GM12878 (cell line): ENCODE measurements around the gene MAPKAPK2. TPM values are rescaled to one million over a fixed set of nuclear protein-coding genes. Genes with fewer than 3 reads are reported as not detected.
A peak's percentile ranks its signal among the peaks of the same experiment; 100 is the strongest.

ENCODE experiments used
- ATAC-seq: fragments of 200-7000 bp; cut with Tn5 transposase; 3 replicates; pipeline ENCODE4 v1.9.1; 2020; ENCODE audit warnings: mild to moderate bottlenecking, moderate library complexity
- BruUV-seq: library from RNA; stranded (reverse); fragments of 400-500 nt; replicated peaks from 2 replicates; lab custom pipeline; 2021; lab: Mats Ljungman, UMichigan
- CTCF ChIA-PET: fragments of 300-600 bp; sonication (Branson Sonifier 250); formaldehyde crosslinking; extraction: SDS; loops from one replicate; lab custom pipeline; 2021; ENCODE audit warnings: inconsistent platforms; lab: Yijun Ruan, JAX
- POLR2A ChIA-PET: fragments of 350-600 bp; formaldehyde crosslinking; extraction: SDS; loops from one replicate; lab custom pipeline; 2021; ENCODE audit warnings: inconsistent platforms; lab: Charles Lee
- RAD21 ChIA-PET: fragments of 300-600 bp; sonication (Branson Sonifier 250); formaldehyde crosslinking; loops from one replicate; lab custom pipeline; 2023; ENCODE audit warnings: antibody characterized with exemption; ENCODE audit not compliant: unreplicated experiment; lab: Charles Lee
- SMC1A ChIA-PET: fragments of 300-600 bp; sonication (Branson Sonifier 250); formaldehyde crosslinking; loops from one replicate; lab custom pipeline; 2023; ENCODE audit not compliant: unreplicated experiment, uncharacterized antibody; lab: Charles Lee
- DNase-seq: peaks from one replicate; pipeline ENCODE4 v3.0.0-alpha.2; 2011; ENCODE audit warnings: low read depth, low spot score
- FAIRE-seq: peaks from 3 replicates; lab custom pipeline; 2011; peaks lifted over from hg19 to GRCh38; lab: Jason Lieb, UNC
- H2AFZ ChIP-seq: 2 replicates; pipeline ENCODE4 v1.6.0; 2011; ENCODE audit warnings: low read depth, low read length, control low read depth; ENCODE audit not compliant: control insufficient read depth
- H3K27ac ChIP-seq: 2 replicates; pipeline ENCODE4 v1.5.1; 2011; ENCODE audit warnings: control low read depth; ENCODE audit not compliant: control insufficient read depth, insufficient read depth
- H3K27me3 ChIP-seq, 2 experiments: replicated peaks in 1 of 2; 2 replicates each; pipeline versions ENCODE4 v1.6.0 to v1.6.1; 2011; ENCODE audit warnings: low read length in 1 of 2; ENCODE audit not compliant: control insufficient read depth in 2 of 2, insufficient read depth in 2 of 2
- H3K36me3 ChIP-seq, 2 experiments: 2 replicates each; pipeline ENCODE4 v1.5.1; 2011; ENCODE audit warnings: low read length in 1 of 2; ENCODE audit not compliant: control insufficient read depth in 2 of 2, insufficient read depth in 2 of 2
- H3K4me1 ChIP-seq: 2 replicates; pipeline ENCODE4 v1.6.1; 2011; ENCODE audit warnings: mild to moderate bottlenecking, low read length, moderate library complexity, mixed read lengths; ENCODE audit not compliant: control insufficient read depth, insufficient read depth
- H3K4me2 ChIP-seq: 2 replicates; pipeline ENCODE4 v1.6.0; 2011; ENCODE audit warnings: control low read depth; ENCODE audit not compliant: control insufficient read depth, insufficient read depth
- H3K4me3 ChIP-seq: fragments of 200-600 bp; sonication (generic); 2 replicates; pipeline ENCODE4 v1.5.1; 2016
- H3K79me2 ChIP-seq: 2 replicates; pipeline ENCODE4 v1.6.0; 2011; ENCODE audit warnings: low read length; ENCODE audit not compliant: control insufficient read depth, insufficient read depth
- H3K9ac ChIP-seq: 2 replicates; pipeline ENCODE4 v1.8.0; 2011; ENCODE audit warnings: low read length, control low read depth, mixed read lengths; ENCODE audit not compliant: control insufficient read depth, insufficient read depth
- H3K9me3 ChIP-seq: replicated peaks from 3 replicates; pipeline ENCODE4 v1.5.1; 2011; ENCODE audit warnings: mild to moderate bottlenecking, low read length; ENCODE audit not compliant: control insufficient read depth, insufficient read depth
- H4K20me1 ChIP-seq: 2 replicates; pipeline ENCODE4 v1.6.0; 2011; ENCODE audit not compliant: control insufficient read depth, insufficient read depth
- ATF7 ChIP-seq: fragments of 450-650 bp; IDR thresholded peaks from 2 replicates; pipeline ENCODE4 v1.6.1; 2016; ENCODE audit warnings: low read depth, mild to moderate bottlenecking
- BHLHE40 ChIP-seq, 2 experiments: fragments of 450-650 bp in 1 of 2; IDR thresholded peaks; 2 replicates each; pipeline ENCODE4 v1.6.1; 2011 to 2017; ENCODE audit warnings: low read depth in 2 of 2, borderline replicate concordance in 1 of 2, improper control_type of control experiment in 1 of 2, low read length in 1 of 2, mild to moderate bottlenecking in 1 of 2
- CBFB ChIP-seq: IDR thresholded peaks from 2 replicates; pipeline ENCODE4 v1.6.1; 2016; ENCODE audit warnings: antibody characterized with exemption, low read depth
- CHD4 ChIP-seq: fragments of 200-600 bp; sonication (generic); IDR thresholded peaks from 2 replicates; pipeline ENCODE4 v1.6.1; 2016; ENCODE audit warnings: mild to moderate bottlenecking
- NBN ChIP-seq: fragments of 450-650 bp; IDR thresholded peaks from 2 replicates; pipeline ENCODE4 v1.6.1; 2016
- NFIC ChIP-seq: IDR thresholded peaks from 2 replicates; pipeline ENCODE4 v1.6.1; 2012; ENCODE audit warnings: low read depth, mild to moderate bottlenecking, inconsistent platforms, low read length, moderate library complexity
- RAD21 ChIP-seq: IDR thresholded peaks from 2 replicates; pipeline ENCODE4 v1.6.1; 2011; ENCODE audit warnings: mild to moderate bottlenecking, low read depth, low read length, moderate library complexity; ENCODE audit not compliant: insufficient read depth
- RBBP5 ChIP-seq: fragments of 200-600 bp; sonication (generic); conservative IDR thresholded peaks from 2 replicates; pipeline ENCODE4 v1.6.1; 2016
- SMARCA5 ChIP-seq: fragments of 450-650 bp; IDR thresholded peaks from 2 replicates; pipeline ENCODE4 v1.6.1; 2017; ENCODE audit warnings: mild to moderate bottlenecking
- SMC3 ChIP-seq: IDR thresholded peaks from 2 replicates; pipeline ENCODE4 v1.6.1; 2011; ENCODE audit warnings: low read length, improper control_type of control experiment, borderline replicate concordance
- SUZ12 ChIP-seq: fragments of 200-600 bp; sonication (generic); IDR thresholded peaks from one replicate; pipeline ENCODE4 v1.6.1; 2018; ENCODE audit warnings: antibody characterized with exemption, mild to moderate bottlenecking; ENCODE audit not compliant: unreplicated experiment
- ZNF687 ChIP-seq: fragments of 450-650 bp; IDR thresholded peaks from 2 replicates; pipeline ENCODE4 v1.6.1; 2017; ENCODE audit warnings: mild to moderate bottlenecking, moderate library complexity
- WGBS: methylation state at CpG from one replicate; pipeline ENCODE4 v1.1.6; 2016; ENCODE audit warnings: low lambda C conversion rate; ENCODE audit not compliant: insufficient replicate concordance, insufficient coverage; ENCODE audit errors: missing lambda C conversion rate; 5-methylcytosine and 5-hydroxymethylcytosine counted together
- in situ Hi-C: fragments of 300-500 bp; cut with MboI; formaldehyde crosslinking; loops from 9 replicates; pipeline ENCODE4 v1.14.3; 2018; ENCODE audit warnings: mixed read lengths
- intact Hi-C: fragments of 100-400 bp; cut with micrococcal nuclease; formaldehyde crosslinking; loops from one replicate; pipeline ENCODE4 v1.14.2; 2022; ENCODE audit not compliant: unreplicated experiment
- polyA plus RNA-seq, 11 experiments: library from polyadenylated mRNA; depleted of rRNA in 4 of 11; unstranded in 6 of 11; stranded (reverse) in 5 of 11; fragments of >200 nt; fragmentation: Nextera tagmentation in 4 of 11; fragmentation: Illumina TruSeq in 1 of 11; extraction: Ambion mirVana in 4 of 11; extraction: Trizol in 1 of 11; gene quantifications; 1 replicate in 1 of 11; 2 replicates in 10 of 11; pipeline versions ENCODE4 v1.2.1 to v1.2.3, GENCODE V29; 2011 to 2016; ENCODE audit warnings: inconsistent platforms in 2 of 11, missing spikeins in 2 of 11, low read depth in 1 of 11
- total RNA-seq, 4 experiments: library from RNA; depleted of rRNA in 3 of 4; stranded (reverse); fragments of >200 nt in 3 of 4; fragmentation: Illumina TruSeq in 1 of 4; extraction: Trizol in 1 of 4; gene quantifications; 2 replicates each; pipeline versions ENCODE4 v1.2.1 to v1.2.3, GENCODE V29; 2013 to 2021
- TF ChIP-seq, protein P1 (sequence below): fragments of 450-650 bp; IDR thresholded peaks from 2 replicates; pipeline ENCODE4 v1.6.1; 2017; ENCODE audit warnings: low read depth, mild to moderate bottlenecking, moderate library complexity
- TF ChIP-seq, protein P2 (sequence below): IDR thresholded peaks from 2 replicates; pipeline ENCODE4 v1.6.1; 2012; ENCODE audit warnings: low read depth, low read length, improper control_type of control experiment

Gene MAPKAPK2
- total and polyA plus RNA-seq, 10 of the 15 experiments (the other 5 are each of a cell fraction or from before 2014, with no cell fraction given): 0.72 to 92.2 (median 49.3) TPM

GRCh38 chr1:206672844-206673758 lies 11.6 kb upstream of the MAPKAPK2 start:
- 26% methylated on average over 6 of the region's 6 CpGs for WGBS
- Histone ChIP-seq H3K79me2 (no peaks in the 10 kb centered on the region), H3K36me3 (no peaks in the 10 kb centered on the region), H3K4me1 (peaks cover 39% of the 10 kb centered on the region), H3K4me3 (no peak overlapping the region), H3K9ac (no peak overlapping the region), H3K27me3 (no peaks in the 10 kb centered on the region), H3K4me2 (peak overlapping the region; percentile 49), H4K20me1 (no peaks in the 10 kb centered on the region), H3K9me3 (no peaks in the 10 kb centered on the region), H3K27ac (0 out of 2 replicates have a peak overlapping the region, but pooled peaks have one; percentile 7), H2AFZ (no peak overlapping the region)
- no peak for FAIRE-seq
- BruUV-seq: no TSS peak
- DNase-seq: no peak
- ATAC-seq: peak; percentile 83
- ChIA-PET SMC1A (interaction anchor here (0.6 to 6.2 kb wide), 27 partner anchors 8 to 177 kb away, joined by 3 to 69 read pairs (median 4); partner anchors contain the start of genes DYRK3 and IL19), CTCF (interaction anchor here (0.7 to 10.8 kb wide), 22 partner anchors 9 to 323 kb away, joined by 3 to 95 read pairs (median 3); partner anchors contain the start of genes DYRK3 and EIF2D), RAD21 (interaction anchor here (0.9 to 4.3 kb wide), 18 partner anchors 9 to 308 kb away, joined by 3 to 33 read pairs (median 4); partner anchors contain the start of genes DYRK3, IL19 and MAPKAPK2), POLR2A (interaction anchor here (0.5 to 3.2 kb wide), 14 partner anchors 10 to 313 kb away, joined by 3 to 14 read pairs (median 3); partner anchors contain the start of gene EIF2D)
- in situ Hi-C loops: no loop called here
- intact Hi-C loops: no loop called here
- no peak for TF ChIP-seq SMC3
- TF ChIP-seq NFIC: peak; percentile 28; the same call in 1 of the 2 replicates
- TF ChIP-seq, protein P1, sequence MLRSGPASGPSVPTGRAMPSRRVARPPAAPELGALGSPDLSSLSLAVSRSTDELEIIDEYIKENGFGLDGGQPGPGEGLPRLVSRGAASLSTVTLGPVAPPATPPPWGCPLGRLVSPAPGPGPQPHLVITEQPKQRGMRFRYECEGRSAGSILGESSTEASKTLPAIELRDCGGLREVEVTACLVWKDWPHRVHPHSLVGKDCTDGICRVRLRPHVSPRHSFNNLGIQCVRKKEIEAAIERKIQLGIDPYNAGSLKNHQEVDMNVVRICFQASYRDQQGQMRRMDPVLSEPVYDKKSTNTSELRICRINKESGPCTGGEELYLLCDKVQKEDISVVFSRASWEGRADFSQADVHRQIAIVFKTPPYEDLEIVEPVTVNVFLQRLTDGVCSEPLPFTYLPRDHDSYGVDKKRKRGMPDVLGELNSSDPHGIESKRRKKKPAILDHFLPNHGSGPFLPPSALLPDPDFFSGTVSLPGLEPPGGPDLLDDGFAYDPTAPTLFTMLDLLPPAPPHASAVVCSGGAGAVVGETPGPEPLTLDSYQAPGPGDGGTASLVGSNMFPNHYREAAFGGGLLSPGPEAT: no peak
- TF ChIP-seq BHLHE40 (IDR thresholded peaks at IDR 0.05; ENCODE audit: borderline replicate concordance in 1 of 2, low read depth in 2 of 2, low read length in 1 of 2): peak in 1 of 2 experiments; percentile 14; a peak in 1 of 4 replicates
- no peak for TF ChIP-seq RBBP5
- TF ChIP-seq SUZ12: no peak
- TF ChIP-seq, protein P2, sequence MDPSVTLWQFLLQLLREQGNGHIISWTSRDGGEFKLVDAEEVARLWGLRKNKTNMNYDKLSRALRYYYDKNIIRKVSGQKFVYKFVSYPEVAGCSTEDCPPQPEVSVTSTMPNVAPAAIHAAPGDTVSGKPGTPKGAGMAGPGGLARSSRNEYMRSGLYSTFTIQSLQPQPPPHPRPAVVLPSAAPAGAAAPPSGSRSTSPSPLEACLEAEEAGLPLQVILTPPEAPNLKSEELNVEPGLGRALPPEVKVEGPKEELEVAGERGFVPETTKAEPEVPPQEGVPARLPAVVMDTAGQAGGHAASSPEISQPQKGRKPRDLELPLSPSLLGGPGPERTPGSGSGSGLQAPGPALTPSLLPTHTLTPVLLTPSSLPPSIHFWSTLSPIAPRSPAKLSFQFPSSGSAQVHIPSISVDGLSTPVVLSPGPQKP: no peak
- TF ChIP-seq CHD4: no peak
- TF ChIP-seq RAD21: no peak
- TF ChIP-seq ATF7: 0 out of 2 replicates have a peak, but pooled peaks have one; percentile 35
- no peak for TF ChIP-seq ZNF687
- TF ChIP-seq NBN: peak; percentile 79
- TF ChIP-seq SMARCA5: 0 out of 2 replicates have a peak, but pooled peaks have one; percentile 48
- no peak for TF ChIP-seq CBFB
